ENCODE results near the gene SMCP.

The SMCP gene, protein sequence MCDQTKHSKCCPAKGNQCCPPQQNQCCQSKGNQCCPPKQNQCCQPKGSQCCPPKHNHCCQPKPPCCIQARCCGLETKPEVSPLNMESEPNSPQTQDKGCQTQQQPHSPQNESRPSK

DNA sequence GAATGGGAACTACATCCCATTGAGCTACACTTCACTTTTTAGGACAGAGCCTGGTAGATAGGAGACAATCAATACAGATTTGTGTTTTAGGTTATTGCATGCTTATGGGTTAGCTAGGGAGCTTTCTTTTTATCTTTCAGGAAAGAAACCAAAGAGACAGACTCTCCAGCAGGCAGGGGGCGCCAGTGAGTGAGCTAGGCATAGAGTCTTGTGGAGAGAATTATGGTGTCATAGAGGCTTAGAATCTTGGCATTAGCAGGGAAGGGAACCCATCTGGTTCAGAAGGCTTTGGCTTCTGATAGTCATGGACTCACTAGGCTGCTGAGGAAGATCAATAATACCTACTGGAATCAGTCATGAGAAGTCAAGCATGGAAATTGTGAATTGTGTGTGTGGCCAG, at the start of gene SMCP:
SMCP (plus strand) TSS at position 281 of the 400 bp plus-strand sequence. CDS start 6,101 bp downstream, outside the sequence.
- H3K4me3 ChIP-seq (ENCODE audit: low read length), result no peak within 1 kb of the TSS
- H4K20me1 ChIP-seq (ENCODE audit: control insufficient read depth, insufficient read depth, low read depth, low read length), result no peaks in the 10 kb centered on the region
- H3K4me2 ChIP-seq (ENCODE audit: low read length), result no peak within 1 kb of the TSS
- no peaks in the 10 kb centered on the region for H3K27me3 ChIP-seq (ENCODE audit: control insufficient read depth, low read length)
- H3K27ac ChIP-seq (ENCODE audit: low read depth, low read length), result no peak within 1 kb of the TSS
- H3K79me2 ChIP-seq (ENCODE audit: control insufficient read depth, low read length), result no peaks in the 10 kb centered on the region
- no peaks in the 10 kb centered on the region for H3K9me3 ChIP-seq (ENCODE audit: control insufficient read depth, insufficient read depth, low read length)
- H3F3A ChIP-seq (ENCODE audit: control insufficient read depth, insufficient read depth), result no peaks in the 10 kb centered on the region
- H3K9me2 ChIP-seq (replicated peaks; ENCODE audit: control insufficient read depth, low read length), result no peaks in the 10 kb centered on the region
- TF ChIP-seq CTCF (IDR thresholded peaks at IDR 0.05; ENCODE audit: low read depth, low read length, poor library complexity, severe bottlenecking), result peak; percentile 64
- no peak for TF ChIP-seq EZH2phosphoT487 (IDR thresholded peaks at IDR 0.05; ENCODE audit: borderline replicate concordance, low read length)
- no peaks in the 10 kb centered on the region for H3K4me1 ChIP-seq (ENCODE audit: control insufficient read depth, low read length)
- no peaks in the 10 kb centered on the region for H3K36me3 ChIP-seq (ENCODE audit: control insufficient read depth, low read length)

- no peaks in the 10 kb centered on the region for H3K9me2 ChIP-seq (replicated peaks; ENCODE audit: control insufficient read depth, low read length)
- no peaks in the 10 kb centered on the region for H3K36me3 ChIP-seq (ENCODE audit: control insufficient read depth, low read length)
- no peaks in the 10 kb centered on the region for H3K9me3 ChIP-seq (ENCODE audit: control insufficient read depth, insufficient read depth, low read length)
- no peaks in the 10 kb centered on the region for H3F3A ChIP-seq (ENCODE audit: control insufficient read depth, insufficient read depth)
- H3K27me3 ChIP-seq (ENCODE audit: control insufficient read depth, low read length), result peaks cover 4% of the 10 kb centered on the region; the same call in 1 of the 2 replicates
- TF ChIP-seq EZH2phosphoT487 (IDR thresholded peaks at IDR 0.05; ENCODE audit: borderline replicate concordance, low read length) (no peak), CTCF (IDR thresholded peaks at IDR 0.05; ENCODE audit: low read depth, low read length, poor library complexity, severe bottlenecking) (no peak)
- H3K27ac ChIP-seq (ENCODE audit: low read depth, low read length), result no peak overlapping the region
- H3K4me3 ChIP-seq (ENCODE audit: low read length), result no peak overlapping the region
- no peak overlapping the region for H3K4me2 ChIP-seq (ENCODE audit: low read length)
- no peaks in the 10 kb centered on the region for H3K79me2 ChIP-seq (ENCODE audit: control insufficient read depth, low read length)
- no peaks in the 10 kb centered on the region for H4K20me1 ChIP-seq (ENCODE audit: control insufficient read depth, insufficient read depth, low read depth, low read length)
- H3K4me1 ChIP-seq (ENCODE audit: control insufficient read depth, low read length), result no peaks in the 10 kb centered on the region
Observed at GRCh38 chr1:152836870-152837269, 41.3 kb upstream of the SMCP start.

DNA sequence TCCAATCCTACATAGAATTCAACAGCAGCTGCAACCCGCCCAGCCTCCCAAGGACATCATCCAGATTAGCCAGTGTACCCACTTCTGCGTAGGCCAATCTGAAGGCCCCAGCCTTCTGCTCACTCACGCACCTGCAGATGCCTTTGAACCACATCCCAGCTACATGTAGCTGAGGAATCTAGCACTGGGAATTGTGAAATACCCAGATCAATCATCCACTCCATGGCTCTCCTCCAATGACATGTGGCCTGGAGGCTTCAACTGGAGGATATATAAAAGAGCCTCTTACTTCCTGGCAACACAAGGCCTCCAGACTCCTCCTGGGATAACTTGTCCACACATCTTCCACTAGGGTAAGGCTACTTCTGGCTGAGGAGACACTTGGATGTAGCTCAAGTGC, 35.6 kb upstream of the SMCP start, which contains the start of gene LCE6A:
LCE6A (plus strand) TSS at position 301 of the 400 bp plus-strand sequence. CDS start 665 bp downstream, outside the sequence.
- Histone ChIP-seq H3K4me1 (ENCODE audit: control insufficient read depth, low read length) (no peaks in the 10 kb centered on the region), H3K27me3 (ENCODE audit: control insufficient read depth, low read length) (peaks cover 4% of the 10 kb centered on the region; the same call in 1 of the 2 replicates), H3K9me3 (ENCODE audit: control insufficient read depth, insufficient read depth, low read length) (no peaks in the 10 kb centered on the region)

More for the DNA sequence above, 35.6 kb upstream of the SMCP start, which contains the start of gene LCE6A:
- no peaks in the 10 kb centered on the region for H3K36me3 ChIP-seq (ENCODE audit: control insufficient read depth, low read length)
- no peak within 1 kb of the TSS for H3K27ac ChIP-seq (ENCODE audit: low read depth, low read length)
- no peak within 1 kb of the TSS for H3K4me2 ChIP-seq (ENCODE audit: low read length)
- H4K20me1 ChIP-seq (ENCODE audit: control insufficient read depth, insufficient read depth, low read depth, low read length), result no peaks in the 10 kb centered on the region
- H3K79me2 ChIP-seq (ENCODE audit: control insufficient read depth, low read length), result no peaks in the 10 kb centered on the region
- no peaks in the 10 kb centered on the region for H3K9me2 ChIP-seq (replicated peaks; ENCODE audit: control insufficient read depth, low read length)
- no peaks in the 10 kb centered on the region for H3F3A ChIP-seq (ENCODE audit: control insufficient read depth, insufficient read depth)
- TF ChIP-seq EZH2phosphoT487 (IDR thresholded peaks at IDR 0.05; ENCODE audit: borderline replicate concordance, low read length) (no peak), CTCF (IDR thresholded peaks at IDR 0.05; ENCODE audit: low read depth, low read length, poor library complexity, severe bottlenecking) (no peak)
- no peak within 1 kb of the TSS for H3K4me3 ChIP-seq (ENCODE audit: low read length)

Measured in DOHH2 (cell line).